Erythroblast (primary cell): Measurements from ENCODE around the gene MED31.

ENCODE experiments used
- GATA1 ChIP-seq: IDR thresholded peaks from 2 replicates; pipeline ENCODE4 v1.6.1; 2011; ENCODE audit warnings: low read depth, mild to moderate bottlenecking, control low read depth, low read length, moderate library complexity
- POLR2A ChIP-seq: IDR thresholded peaks from 2 replicates; pipeline ENCODE4 v1.6.1; 2011; ENCODE audit warnings: mild to moderate bottlenecking, low read length

GRCh38 chr17:6599364-6599763 lies 52.0 kb downstream of the MED31 start:
- TF ChIP-seq POLR2A: no peak
- no peak for TF ChIP-seq GATA1
